Stimulated activated CD4-positive, alpha-beta T cell treated with anti-CD3 and anti-CD28 coated beads, Interleukin-1b, Interleukin-23, amount 100 ng/mL, for 48 hours (primary cell): ENCODE measurements around the gene TMOD3.
A peak's percentile ranks its signal among the peaks of the same experiment; 100 is the strongest.
"Not testable (repeated sequence)": the region's sequence is repeated elsewhere in the genome, so short reads cannot be mapped to it uniquely, and the experiment has no call there.

Experiments
- DNase-seq: peaks from one replicate; pipeline ENCODE4 v3.0.0-alpha.2; 2020

The TMOD3 gene

GRCh38 chr15:51829376-51830275, at the start of gene TMOD3:
TSS of gene TMOD3 (plus strand) at chr15:51829653. CDS start at chr15:51862885, 33,232 bp downstream.
- peak; percentile 90 for DNase-seq

DNA sequence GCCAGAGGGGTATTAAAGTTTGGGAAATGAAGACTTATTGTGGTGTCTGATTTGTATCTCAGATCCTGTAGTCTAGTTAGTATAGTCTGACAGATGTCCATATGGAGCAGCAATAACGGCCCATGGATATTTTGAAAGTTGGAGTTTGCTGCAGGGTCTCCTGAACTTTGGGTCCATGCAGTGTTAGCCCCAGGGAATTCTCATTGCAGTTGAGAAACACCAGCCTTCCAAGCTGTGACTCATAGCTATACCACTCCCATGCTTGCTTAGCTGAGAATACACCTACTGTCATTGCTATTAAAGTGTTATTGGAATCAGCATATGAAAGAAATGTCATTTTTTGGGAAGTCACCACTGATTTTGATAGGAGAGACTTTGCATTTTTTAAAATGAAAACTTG, 48.8 kb upstream of the TMOD3 start:
- no peak for DNase-seq

DNA sequence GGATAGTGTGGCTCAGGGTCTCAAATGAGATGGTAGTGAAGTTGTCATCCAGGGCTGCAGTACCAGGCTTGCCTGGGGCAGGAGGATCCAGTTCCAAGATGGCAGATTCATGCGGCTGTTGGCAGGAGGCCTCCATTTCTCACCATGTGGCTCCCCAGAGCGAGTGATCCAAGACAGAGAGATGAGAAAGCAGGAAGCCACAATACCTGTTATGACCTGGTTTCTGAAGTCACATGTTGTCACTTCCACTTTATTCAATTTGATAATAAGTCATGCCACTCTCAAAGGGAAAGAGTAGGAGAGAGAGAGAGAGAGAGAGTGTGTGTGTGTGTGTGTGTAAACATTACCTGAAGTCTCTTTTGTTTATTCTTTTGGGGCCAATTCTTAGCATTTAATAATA, 47.9 kb upstream of the TMOD3 start:
- DNase-seq, result no peak

DNA sequence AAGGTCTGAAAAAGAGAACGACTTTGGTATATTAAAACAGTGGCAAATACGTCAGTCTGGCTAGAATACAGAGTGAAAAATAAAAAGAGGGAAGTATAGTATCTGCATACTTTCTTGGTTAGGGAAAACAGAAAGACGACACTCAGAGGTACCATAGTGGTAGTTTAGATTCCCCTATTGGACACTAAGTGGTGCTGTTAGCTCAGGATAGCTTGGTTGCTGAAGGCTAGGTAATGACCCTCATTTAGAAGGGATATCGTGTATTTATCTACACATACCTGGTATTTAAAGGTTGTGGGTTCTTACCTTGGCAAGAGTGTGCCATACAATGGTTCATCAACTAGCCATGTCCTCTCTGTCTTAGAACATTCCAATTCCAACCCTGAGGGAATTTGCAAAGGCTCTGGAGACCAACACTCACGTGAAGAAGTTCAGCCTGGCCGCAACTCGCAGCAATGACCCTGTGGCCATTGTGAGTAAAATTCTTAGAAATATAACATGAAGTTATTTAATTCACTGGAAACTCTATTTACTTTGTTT, 47.0 kb upstream of the TMOD3 start:
- DNase-seq, result no peak

- DNase-seq, result no peak
Observed at GRCh38 chr15:51783967-51784366, 45.5 kb upstream of the TMOD3 start.

- DNase-seq, result not testable (repeated sequence)
Observed at GRCh38 chr15:51787130-51787529, 42.3 kb upstream of the TMOD3 start.

- DNase-seq, result not testable (repeated sequence)
Observed at GRCh38 chr15:51792474-51792873, 37.0 kb upstream of the TMOD3 start.

DNA sequence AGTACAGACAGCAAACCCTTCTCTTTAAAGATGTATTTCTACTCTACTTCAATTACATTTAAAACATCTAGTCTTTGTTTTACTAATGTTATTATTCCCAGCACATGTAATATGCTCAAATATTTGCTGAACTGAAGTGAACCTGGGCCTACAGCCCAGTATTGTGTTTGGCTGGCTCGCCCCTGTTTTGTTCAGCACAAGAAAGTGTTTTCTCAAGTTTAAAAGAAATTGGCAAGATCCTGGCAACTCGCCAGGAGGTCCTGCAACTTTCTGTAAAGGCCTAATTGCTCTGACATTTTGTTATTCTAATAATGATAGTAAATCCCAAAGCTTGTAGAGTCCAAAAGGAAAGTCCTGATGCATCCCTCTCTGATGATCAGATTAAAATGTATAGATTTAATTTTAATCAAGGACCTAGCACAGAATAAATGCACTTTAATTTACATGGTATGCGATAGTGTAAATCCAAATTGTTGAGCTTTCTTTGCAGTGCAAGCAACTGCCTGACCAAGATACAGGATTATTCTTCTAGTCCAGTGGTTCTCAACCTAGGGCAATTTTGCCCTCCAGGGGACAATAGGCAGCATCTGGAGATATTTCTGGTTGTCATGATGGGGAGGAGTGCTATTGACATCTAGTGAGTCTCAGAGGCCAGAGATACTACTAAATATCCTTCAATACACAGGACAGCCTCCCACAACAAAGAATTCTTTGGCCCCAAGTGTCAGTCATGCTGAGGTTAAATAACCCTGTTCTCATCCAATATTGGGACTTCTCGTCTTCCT, 35.7 kb upstream of the TMOD3 start:
- DNase-seq, result no peak

- DNase-seq, result no peak
Observed at GRCh38 chr15:51796847-51797401, 32.5 kb upstream of the TMOD3 start.

DNA sequence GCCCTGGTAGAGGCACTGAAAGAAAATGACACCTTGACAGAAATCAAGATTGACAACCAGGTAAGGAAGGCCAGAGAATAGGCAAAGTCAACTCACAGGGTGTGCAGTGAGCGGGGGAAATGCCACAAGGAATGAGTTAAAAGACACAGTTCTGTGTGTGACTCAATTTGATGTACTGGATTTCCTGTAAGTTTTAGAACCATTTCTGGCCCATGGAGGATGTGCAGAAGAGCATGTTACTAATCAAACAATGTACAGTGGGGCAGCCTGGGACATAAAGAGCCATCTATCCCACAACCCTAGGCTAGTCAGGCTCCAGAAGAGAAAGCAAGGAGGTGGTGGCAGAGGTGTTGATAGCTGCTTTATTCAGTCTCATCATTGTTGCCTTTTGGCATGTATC, 31.2 kb upstream of the TMOD3 start:
- DNase-seq, result no peak

GRCh38 chr15:51799282-51800252, 29.9 kb upstream of the TMOD3 start:
- DNase-seq, result no peak

- DNase-seq, result no peak
Observed at GRCh38 chr15:51801391-51801835, 28.0 kb upstream of the TMOD3 start.

DNA sequence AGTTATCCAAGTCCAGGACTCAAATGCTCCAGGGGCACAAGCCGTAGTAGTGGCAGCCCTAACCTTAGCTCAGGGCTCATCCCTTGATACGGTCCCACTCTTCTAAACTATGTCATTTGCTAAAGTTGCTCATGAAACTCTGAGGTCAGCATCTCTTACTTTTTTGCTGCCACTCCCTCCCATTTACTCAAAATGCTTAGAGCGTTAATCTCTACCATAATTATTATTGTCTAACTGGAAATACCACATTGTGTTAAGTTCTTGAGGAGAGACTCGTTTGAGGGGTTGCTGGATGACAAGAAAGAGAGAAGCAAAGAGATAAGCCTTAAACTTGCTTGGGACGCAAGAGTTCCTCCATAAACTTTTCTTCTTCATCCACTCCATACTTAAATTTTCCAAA, 26.9 kb upstream of the TMOD3 start:
- no peak for DNase-seq

GRCh38 chr15:51803965-51804364, 25.5 kb upstream of the TMOD3 start:
- DNase-seq, result no peak

DNA sequence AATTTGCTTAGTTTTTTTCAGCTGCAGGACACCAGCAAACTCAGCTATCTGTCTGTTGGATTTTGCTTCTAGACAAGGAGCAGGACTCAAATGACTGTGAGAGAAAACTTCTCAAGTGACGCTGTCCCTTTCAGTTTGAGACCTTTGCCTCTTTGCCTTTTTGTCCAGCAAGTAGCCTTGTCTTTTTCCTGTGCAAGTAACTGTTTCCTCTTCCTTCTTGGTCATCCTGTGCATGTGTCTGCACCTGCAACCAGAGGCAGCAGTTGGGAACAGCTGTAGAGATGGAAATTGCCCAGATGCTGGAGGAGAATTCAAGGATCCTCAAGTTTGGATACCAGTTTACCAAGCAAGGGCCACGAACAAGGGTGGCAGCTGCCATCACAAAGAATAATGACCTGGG, 23.3 kb upstream of the TMOD3 start:
- DNase-seq, result no peak

GRCh38 chr15:51809457-51809856, 20.0 kb upstream of the TMOD3 start:
- DNase-seq, result no peak

DNA sequence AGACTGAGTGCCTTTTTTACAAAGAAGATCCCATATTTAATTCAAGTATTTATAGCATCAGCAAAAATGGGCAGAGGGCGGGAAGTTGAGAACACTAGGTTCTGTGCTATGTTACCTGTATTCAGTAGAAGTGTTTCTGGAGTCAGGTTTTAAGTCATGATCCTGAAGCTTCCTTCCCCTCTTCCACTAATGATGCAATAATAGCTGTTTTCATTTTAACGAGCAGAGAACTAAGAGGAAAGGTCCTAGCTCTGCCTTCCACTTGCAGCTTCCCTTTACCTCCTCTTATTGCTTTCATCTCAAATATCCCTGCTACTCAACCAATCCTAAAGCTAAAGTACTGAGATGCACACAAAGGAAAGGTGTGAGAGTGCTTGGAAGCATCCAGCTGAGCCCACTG, 16.9 kb upstream of the TMOD3 start:
- DNase-seq, result no peak

GRCh38 chr15:51814606-51815005, 14.8 kb upstream of the TMOD3 start:
- DNase-seq, result no peak

DNA sequence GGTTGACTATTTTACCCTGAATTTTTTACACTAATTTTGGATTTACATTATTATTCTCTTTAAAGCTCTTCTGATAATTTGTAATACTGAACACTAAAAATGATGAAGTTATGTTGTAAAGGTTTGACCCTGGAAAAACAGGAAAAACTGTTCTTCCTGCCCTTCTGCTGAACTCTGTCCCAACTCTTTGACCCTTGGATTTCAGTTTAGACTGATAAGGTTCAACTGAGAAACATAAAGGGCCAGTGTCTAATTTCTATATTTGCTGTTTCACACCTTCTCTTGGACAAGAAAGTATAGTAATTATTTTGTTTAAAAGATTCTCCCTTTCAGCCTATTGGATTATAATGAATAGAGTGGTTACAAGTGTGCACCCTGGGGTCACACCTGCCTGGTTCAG, 12.8 kb upstream of the TMOD3 start:
- DNase-seq, result no peak

DNA sequence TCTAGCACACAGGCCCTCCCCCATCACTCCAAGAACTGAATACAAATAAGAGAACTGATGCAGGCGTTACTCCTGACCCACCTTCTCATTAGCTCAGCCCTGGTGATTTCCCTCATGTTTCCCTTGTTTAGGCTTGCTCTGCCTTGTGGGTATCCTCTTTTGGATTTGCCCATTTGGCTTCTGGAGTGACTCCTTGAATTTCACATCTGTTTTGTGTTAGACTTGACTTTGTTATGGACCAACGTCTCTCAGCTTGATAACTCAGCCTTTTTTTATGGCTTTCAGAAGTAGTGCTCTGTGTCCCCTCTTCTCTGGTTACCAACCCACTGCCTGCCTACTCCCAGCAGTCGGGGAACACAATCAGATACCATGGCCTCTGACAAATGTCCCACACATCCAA, 11.3 kb upstream of the TMOD3 start:
- no peak for DNase-seq

GRCh38 chr15:51825698-51826097, 3.8 kb upstream of the TMOD3 start:
- no peak for DNase-seq
